ENCODE data around the gene VWA2. TPM values are rescaled to one million over a fixed set of nuclear protein-coding genes. Genes with fewer than 3 reads are reported as not detected.
A peak's percentile ranks its signal among the peaks of the same experiment; 100 is the strongest.

VWA2 gene
- total RNA-seq, 4 donors from 2014 or later: 0.09 to 1.4 (median 0.48) TPM; not detected in 1

DNA sequence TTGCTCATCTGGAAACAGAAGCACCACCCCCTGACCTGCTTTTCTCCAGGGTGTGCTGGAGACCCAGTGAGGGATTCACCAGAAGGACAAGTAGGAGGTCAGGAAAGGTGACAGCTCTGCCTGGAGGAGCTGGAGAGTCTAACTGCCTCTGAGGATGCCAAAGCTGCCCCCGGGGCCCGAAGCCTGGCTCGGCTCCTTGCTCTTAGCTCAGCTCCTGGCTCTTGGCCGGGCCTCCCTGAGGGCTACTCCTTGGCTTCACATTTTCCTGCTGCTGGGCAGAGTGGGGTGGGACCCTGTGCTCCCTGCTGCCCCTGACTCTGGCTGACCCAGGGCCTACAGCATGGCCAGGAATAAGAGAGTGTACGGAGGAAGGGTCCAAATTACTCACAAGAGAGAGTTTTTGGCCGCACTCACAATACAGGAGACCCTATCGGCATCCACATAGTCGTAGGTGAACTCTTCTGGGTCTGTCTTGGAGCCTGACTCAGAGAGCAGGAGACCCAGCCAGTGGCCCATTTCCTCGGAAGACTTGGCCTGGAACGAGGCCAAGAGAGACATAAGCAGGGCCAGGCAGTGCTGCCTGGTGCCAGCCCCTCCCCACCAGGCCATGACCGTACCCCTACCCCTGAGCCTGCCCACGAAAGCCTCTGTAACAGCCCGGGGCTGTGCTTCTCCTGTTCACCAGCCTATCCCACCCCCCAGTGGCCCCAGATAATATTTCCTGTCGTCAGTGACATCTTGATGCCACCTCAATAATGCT lies 63.1 kb downstream of the VWA2 start:
- ATAC-seq (ENCODE audit: low FRiP score) (no peak), DNase-seq (ENCODE audit: low spot score) (no peak)

DNA sequence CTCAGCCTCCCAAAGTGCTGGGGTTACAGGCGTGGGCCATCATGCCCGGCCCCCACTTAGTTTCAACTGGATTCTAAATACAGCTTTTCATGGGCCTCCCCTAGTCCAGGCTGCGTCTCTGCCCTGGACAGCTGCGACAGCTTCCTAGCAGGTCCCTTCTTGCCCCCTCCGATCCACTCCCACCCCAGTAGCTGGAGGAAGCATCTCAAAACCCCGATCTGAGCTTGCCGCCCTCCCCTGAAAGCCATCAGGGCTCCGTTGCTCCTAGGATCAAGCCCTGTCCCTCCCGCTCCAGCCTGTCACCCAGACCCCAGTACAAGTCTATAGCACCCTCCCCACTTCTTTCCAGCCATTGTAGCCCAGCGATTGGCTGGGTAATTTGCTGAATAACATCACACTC lies 64.5 kb downstream of the VWA2 start:
- DNase-seq (ENCODE audit: low spot score) (no peak), ATAC-seq (ENCODE audit: low FRiP score) (no peak)
- TF ChIP-seq, protein P1, sequence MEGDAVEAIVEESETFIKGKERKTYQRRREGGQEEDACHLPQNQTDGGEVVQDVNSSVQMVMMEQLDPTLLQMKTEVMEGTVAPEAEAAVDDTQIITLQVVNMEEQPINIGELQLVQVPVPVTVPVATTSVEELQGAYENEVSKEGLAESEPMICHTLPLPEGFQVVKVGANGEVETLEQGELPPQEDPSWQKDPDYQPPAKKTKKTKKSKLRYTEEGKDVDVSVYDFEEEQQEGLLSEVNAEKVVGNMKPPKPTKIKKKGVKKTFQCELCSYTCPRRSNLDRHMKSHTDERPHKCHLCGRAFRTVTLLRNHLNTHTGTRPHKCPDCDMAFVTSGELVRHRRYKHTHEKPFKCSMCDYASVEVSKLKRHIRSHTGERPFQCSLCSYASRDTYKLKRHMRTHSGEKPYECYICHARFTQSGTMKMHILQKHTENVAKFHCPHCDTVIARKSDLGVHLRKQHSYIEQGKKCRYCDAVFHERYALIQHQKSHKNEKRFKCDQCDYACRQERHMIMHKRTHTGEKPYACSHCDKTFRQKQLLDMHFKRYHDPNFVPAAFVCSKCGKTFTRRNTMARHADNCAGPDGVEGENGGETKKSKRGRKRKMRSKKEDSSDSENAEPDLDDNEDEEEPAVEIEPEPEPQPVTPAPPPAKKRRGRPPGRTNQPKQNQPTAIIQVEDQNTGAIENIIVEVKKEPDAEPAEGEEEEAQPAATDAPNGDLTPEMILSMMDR (IDR thresholded peaks at IDR 0.05): no peak

More for the DNA sequence above, 63.1 kb downstream of the VWA2 start:
- TF ChIP-seq, protein P1 (IDR thresholded peaks at IDR 0.05): no peak

DNA sequence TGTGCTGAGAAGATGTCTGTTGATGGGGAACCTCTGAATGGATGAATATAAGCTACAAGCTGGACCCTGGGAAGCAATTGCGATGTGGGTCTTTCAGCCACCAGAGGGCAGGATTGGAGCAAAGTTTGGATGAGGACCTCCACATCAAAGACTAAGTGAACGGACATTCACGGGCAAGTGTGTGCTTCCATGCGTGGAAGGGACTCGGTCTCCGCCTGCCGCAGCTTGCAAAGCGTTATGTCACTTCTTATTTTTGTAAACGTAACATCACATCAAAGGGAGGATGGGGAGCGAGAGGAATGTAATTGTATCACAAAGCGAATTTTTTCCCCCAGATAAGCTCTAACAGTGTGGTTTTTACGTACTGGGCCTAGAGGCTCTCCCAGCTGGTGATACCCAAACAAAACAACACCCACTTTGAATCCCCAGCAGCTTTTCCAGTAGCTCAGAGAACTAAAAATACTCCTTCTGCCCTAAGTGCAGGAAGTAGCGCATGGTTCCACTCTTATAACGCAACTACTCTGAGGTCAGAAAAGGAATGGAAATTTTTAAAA lies 65.0 kb downstream of the VWA2 start:
- peak; percentile 68 for DNase-seq (ENCODE audit: low spot score)
- peak; percentile 74 for ATAC-seq (ENCODE audit: low FRiP score)
- TF ChIP-seq, protein P1 (IDR thresholded peaks at IDR 0.05): peak in 1 of 3 donors; percentile 66

DNA sequence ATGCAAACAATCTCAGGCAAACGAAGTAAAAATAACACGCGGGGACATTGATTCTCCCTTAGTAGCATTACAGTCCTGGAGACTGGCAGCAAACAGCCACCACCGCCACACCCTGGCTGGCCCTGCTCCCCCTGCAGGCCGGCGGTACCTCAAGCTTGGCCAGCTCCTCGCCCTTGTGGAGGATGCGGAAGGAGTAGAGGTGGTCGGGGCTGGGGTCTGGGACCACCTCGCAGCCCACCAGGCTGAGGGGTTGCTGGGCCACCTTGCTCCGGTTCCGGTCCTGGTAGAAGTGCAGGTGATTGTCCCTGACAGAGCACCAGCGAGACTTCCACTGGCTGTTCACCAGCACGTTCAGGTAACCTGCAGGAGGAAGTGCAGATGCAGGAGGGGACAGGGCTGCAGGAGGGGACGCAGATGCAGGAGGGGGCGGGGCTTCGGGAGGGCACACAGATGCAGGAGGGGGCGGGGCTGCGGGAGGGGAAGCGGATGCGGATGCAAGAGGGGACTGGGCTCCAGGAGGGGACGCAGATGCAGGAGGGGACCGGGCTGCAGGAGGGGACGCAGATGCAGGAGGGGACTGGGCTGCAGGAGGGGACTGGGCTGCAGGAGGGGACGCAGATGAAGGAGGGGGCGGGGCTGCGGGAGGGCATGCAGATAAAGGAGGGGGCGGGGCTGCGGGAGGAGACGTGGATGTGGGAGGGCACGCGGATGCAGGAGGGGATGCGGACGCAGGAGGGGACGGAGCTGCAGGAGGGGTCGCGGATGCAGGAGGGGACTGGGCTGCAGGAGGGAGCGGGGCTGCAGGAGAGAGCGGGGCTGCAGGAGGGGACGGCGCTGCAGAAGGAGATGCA lies 65.7 kb downstream of the VWA2 start:
- TF ChIP-seq, protein P1 (IDR thresholded peaks at IDR 0.05): no peak
- DNase-seq (ENCODE audit: low spot score) (no peak), ATAC-seq (ENCODE audit: low FRiP score) (peak; percentile 33)

DNA sequence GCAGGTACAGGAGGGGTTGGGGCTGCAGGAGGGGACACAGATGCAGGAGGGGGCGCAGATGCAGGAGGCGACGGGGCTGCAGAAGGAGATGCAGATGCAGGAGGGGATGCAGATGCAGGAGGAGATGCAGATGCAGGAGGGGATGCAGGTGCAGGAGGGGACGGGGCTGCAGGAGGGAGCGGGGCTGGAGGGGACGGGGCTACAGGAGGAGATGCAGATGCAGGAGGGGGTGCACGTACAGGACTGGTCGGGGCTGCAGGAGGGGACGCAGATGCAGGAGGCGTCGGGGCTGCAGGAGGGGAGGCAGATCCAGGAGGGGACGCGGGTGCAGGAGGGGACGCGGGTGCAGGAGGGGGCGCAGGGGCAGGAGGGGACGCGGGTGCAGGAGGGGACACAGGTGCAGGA lies 66.5 kb downstream of the VWA2 start:
- DNase-seq (ENCODE audit: low spot score): no peak
- TF ChIP-seq, protein P1 (IDR thresholded peaks at IDR 0.05): no peak
- no peak for ATAC-seq (ENCODE audit: low FRiP score)

DNA sequence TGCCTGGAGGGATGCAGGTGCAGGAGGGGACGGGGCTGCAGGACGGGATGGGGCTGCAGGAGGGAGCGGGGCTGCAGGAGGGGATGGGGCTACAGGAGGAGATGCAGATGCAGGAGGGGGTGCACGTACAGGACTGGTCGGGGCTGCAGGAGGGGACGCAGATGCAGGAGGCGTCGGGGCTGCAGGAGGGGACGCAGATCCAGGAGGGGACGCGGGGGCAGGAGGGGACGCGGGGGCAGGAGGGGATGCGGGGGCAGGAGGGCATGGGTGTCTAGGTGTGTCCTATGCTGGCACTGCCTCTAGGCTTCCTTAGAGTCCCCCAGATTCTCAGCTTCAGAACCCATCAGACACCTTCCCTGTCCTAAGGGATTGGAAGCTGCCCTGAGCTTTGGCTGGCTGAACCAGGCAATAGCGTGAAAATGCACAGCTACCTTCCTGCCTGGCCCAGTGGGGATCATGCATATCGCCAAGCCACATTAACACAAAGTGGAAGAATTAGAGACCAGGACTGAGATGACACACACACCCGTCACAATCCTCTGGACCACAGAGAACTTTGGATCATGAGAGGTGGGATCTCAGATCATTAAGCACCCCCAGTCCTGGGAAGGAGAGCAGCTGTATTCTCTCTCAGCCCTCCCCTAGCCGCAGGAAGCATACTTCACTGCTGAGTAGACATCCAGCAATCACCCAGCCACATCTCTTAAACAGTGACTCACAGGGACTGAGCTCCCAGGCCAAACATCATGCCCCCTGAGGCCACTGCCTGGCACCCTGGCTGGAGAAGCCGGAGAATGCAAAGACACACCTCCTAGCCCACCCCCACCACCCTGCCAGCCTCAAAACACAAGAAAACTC lies 67.3 kb downstream of the VWA2 start:
- ATAC-seq (ENCODE audit: low FRiP score): no peak
- no peak for DNase-seq (ENCODE audit: low spot score)
- TF ChIP-seq, protein P1 (IDR thresholded peaks at IDR 0.05): no peak
